Measurements from ENCODE around the gene UCHL5. TPM values are rescaled to one million over a fixed set of nuclear protein-coding genes. Genes with fewer than 3 reads are reported as not detected.

UCHL5 gene
- total RNA-seq: 10 to 100 TPM; 27.1 to 51.4 (median 37.6) TPM

GRCh38 chr1:193059282-193060114 lies at the start of gene UCHL5, which contains the start of gene RO60:
TSS of gene UCHL5 (minus strand) at chr1:193059360. CDS start at chr1:193059260, 100 bp downstream.
TSS of gene RO60 (plus strand) at chr1:193059612. CDS start at chr1:193069055, 9,443 bp downstream.
- Histone ChIP-seq H3K4me1 (peaks cover 4 to 58% (median 22%) of the 10 kb centered on the region in 3 donors), H3K4me3 (peak within 1 kb of the TSS; percentile 72 to 91 (median 76)), H3K27me3 (no peaks in the 10 kb centered on the region), H3K9me3 (no peaks in the 10 kb centered on the region), H3K36me3 (no peaks in the 10 kb centered on the region), H3K27ac (peak within 1 kb of the TSS; percentile 94 to 99 (median 97))
- 0% methylated on average over 7 of the region's 74 CpGs; no CpG with 5 or more reads in 1 of the 2 donors for WGBS, 2 donors
- TF ChIP-seq CTCF (IDR thresholded peaks at IDR 0.05) (peak in 1 of 6 experiments; percentile 35), POLR2A (IDR thresholded peaks at IDR 0.05) (peak in 3 of 4 donors; percentile 41 to 82 (median 48))
- peak; percentile 86 for DNase-seq
- intact Hi-C loops (cut with DNase I): loop anchor here (10.0 kb wide), 1 partner anchor 65 kb away; the partner anchor contains the start of gene CDC73

GRCh38 chr1:193108471-193108870 lies 49.3 kb upstream of the UCHL5 start:
- Histone ChIP-seq H3K4me3 (no peak overlapping the region), H3K27ac (no peak overlapping the region), H3K4me1 (peaks cover 7 to 26% (median 10%) of the 10 kb centered on the region in 3 donors), H3K9me3 (no peaks in the 10 kb centered on the region), H3K27me3 (no peaks in the 10 kb centered on the region), H3K36me3 (no peaks in the 10 kb centered on the region)
- WGBS, 2 donors: 69 to 73% methylated on average over 3 of the region's 3 CpGs
- no peak for DNase-seq
- TF ChIP-seq CTCF (IDR thresholded peaks at IDR 0.05) (no peak), POLR2A (IDR thresholded peaks at IDR 0.05) (no peak)
- intact Hi-C loops (cut with DNase I): no loop called here

- Histone ChIP-seq H3K9me3 (no peaks in the 10 kb centered on the region), H3K36me3 (peaks cover 0 to 2% (median 0%) of the 10 kb centered on the region in 3 donors), H3K27ac (peak overlapping the region; percentile 89 to 98 (median 94)), H3K4me3 (peak overlapping the region; percentile 69 to 88 (median 80)), H3K27me3 (no peaks in the 10 kb centered on the region), H3K4me1 (peaks cover 7 to 29% (median 8%) of the 10 kb centered on the region in 3 donors)
- intact Hi-C loops (cut with DNase I): no loop called here
- 26 to 29% methylated on average over 4 of the region's 4 CpGs for WGBS, 2 donors
- DNase-seq: no peak
- no peak for TF ChIP-seq CTCF (IDR thresholded peaks at IDR 0.05)
- TF ChIP-seq POLR2A (IDR thresholded peaks at IDR 0.05): no peak
Observed at GRCh38 chr1:193105821-193106177, 46.6 kb upstream of the UCHL5 start.

GRCh38 chr1:193104907-193105820 lies 46.0 kb upstream of the UCHL5 start, which contains the start of gene GLRX2:
TSS of gene GLRX2 (minus strand) at chr1:193105414. CDS start at chr1:193105382, 32 bp downstream.
- Histone ChIP-seq H3K36me3 (peaks cover 0 to 8% (median 0%) of the 10 kb centered on the region in 3 donors), H3K27ac (peak within 1 kb of the TSS; percentile 89 to 98 (median 94)), H3K4me3 (peak within 1 kb of the TSS; percentile 69 to 88 (median 80)), H3K4me1 (peaks cover 7 to 29% (median 8%) of the 10 kb centered on the region in 3 donors), H3K27me3 (no peaks in the 10 kb centered on the region), H3K9me3 (no peaks in the 10 kb centered on the region)
- intact Hi-C loops (cut with DNase I): no loop called here
- TF ChIP-seq POLR2A (IDR thresholded peaks at IDR 0.05): peak in 3 of 4 donors; percentile 35 to 85 (median 78)
- peak in 1 of 6 experiments; percentile 11 for TF ChIP-seq CTCF (IDR thresholded peaks at IDR 0.05)
- WGBS, 2 donors: 0 to 1% methylated on average over 3 to 31 of the region's 73 CpGs
- DNase-seq: no peak
